ENCODE data around the gene VPS33A.
A peak's percentile ranks its signal among the peaks of the same experiment; 100 is the strongest.

Gene VPS33A

DNA sequence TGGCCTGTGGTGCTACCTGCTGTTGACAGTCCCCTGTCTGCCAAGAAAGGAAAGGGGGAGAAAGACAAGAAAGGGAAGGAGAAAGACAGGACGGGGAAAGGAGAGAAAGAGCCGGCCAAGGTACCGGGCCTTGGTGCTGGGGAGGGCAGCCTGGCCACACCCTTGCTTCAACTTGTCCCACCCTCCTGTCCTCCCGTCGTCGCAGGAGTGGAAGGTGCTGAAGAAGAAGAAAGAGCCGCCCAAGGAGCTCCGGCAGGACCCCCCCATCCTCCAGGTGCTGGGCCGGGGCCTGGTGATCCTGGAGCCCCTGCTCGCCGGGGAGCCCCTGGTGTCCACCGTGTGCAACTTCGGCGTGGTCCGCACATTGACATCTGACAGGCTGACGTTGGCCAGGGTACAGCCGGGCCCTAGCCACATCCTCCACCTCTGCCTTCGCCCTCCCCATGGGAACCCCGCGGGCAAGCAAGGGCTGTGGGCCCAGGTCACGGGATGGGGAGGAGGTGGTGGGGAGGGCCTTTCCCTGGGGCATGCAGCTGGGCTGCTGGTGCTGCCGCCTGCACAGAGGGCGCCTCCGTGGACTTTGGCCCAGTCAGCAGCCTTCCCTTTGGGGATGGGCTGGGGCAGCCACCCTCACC lies 65.6 kb downstream of the VPS33A start:
- TF ChIP-seq, protein P1, sequence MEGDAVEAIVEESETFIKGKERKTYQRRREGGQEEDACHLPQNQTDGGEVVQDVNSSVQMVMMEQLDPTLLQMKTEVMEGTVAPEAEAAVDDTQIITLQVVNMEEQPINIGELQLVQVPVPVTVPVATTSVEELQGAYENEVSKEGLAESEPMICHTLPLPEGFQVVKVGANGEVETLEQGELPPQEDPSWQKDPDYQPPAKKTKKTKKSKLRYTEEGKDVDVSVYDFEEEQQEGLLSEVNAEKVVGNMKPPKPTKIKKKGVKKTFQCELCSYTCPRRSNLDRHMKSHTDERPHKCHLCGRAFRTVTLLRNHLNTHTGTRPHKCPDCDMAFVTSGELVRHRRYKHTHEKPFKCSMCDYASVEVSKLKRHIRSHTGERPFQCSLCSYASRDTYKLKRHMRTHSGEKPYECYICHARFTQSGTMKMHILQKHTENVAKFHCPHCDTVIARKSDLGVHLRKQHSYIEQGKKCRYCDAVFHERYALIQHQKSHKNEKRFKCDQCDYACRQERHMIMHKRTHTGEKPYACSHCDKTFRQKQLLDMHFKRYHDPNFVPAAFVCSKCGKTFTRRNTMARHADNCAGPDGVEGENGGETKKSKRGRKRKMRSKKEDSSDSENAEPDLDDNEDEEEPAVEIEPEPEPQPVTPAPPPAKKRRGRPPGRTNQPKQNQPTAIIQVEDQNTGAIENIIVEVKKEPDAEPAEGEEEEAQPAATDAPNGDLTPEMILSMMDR (IDR thresholded peaks at IDR 0.05; ENCODE audit: insufficient read depth, low read depth, low read length, missing control alignments), result no peak

DNA sequence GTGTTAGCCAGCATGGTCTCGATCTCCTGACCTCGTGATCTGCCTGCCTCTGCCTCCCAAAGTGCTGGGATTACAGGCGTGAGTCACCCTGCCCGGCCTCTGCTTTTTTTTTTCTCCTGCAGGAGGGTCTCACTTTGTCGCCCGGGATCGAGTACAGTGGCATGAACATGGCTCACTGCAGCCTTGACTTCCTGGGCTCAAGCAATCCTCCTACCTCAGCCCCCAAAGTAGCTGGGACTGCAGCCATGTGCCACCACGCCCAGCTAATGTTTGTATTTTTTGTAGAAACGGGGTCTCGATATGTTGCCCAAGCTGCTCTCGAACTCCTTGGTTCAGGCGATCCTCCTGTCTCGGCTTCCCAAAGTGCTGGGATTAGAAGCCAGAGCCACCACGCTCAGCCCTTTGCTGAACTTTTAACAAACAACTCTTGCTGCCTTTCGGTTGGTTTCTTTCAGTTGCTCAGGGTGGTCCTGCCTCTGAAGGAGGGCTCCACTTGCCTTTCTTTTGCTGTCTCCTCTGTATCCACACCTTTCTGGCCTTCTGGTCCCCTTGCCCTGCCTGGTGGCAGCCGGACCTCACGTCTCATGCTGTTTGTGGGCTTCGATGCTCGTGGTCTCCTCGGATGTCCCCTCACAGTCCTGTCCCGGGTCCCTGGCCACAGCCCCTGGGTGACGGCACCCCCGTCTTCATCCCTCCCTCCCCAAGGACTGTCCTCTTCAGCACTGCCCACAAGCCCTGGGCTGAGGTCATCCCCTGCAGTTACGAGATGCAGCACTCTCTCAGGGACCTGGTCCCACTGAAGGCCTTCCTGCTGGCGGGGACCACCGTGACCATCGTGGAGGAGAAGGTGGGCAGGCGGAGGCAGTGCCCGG lies 66.6 kb downstream of the VPS33A start:
- H3K4me3 ChIP-seq (ENCODE audit: low read depth, low read length), result no peak overlapping the region
- TF ChIP-seq, protein P1 (IDR thresholded peaks at IDR 0.05; ENCODE audit: insufficient read depth, low read depth, low read length, missing control alignments), result no peak
- DNase-seq (ENCODE audit: low read depth), result no peak

More for the DNA sequence above, 65.6 kb downstream of the VPS33A start:
- no peak for DNase-seq (ENCODE audit: low read depth)
- H3K4me3 ChIP-seq (ENCODE audit: low read depth, low read length), result no peak overlapping the region

DNA sequence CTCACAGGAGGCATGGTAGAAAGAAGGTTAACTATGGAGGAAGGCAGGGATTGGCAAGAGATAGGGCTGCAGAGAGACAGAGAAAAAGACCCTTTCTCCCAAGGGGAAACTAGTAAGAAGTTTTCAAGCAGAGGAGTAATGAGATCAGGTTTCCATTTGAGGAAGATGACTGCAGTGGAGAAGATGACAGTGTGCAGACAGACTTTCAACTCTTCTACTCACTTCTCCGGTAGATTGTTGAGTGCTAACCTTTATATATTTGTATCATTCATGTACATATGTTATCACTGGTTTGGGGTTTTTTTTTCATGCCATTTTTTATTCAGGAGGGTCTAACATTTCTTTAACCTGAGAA lies 68.7 kb downstream of the VPS33A start:
- no peak for DNase-seq (ENCODE audit: low read depth)
- peak overlapping the region; percentile 29 for H3K4me3 ChIP-seq (ENCODE audit: low read depth, low read length)
- TF ChIP-seq, protein P1 (IDR thresholded peaks at IDR 0.05; ENCODE audit: insufficient read depth, low read depth, low read length, missing control alignments), result no peak

DNA sequence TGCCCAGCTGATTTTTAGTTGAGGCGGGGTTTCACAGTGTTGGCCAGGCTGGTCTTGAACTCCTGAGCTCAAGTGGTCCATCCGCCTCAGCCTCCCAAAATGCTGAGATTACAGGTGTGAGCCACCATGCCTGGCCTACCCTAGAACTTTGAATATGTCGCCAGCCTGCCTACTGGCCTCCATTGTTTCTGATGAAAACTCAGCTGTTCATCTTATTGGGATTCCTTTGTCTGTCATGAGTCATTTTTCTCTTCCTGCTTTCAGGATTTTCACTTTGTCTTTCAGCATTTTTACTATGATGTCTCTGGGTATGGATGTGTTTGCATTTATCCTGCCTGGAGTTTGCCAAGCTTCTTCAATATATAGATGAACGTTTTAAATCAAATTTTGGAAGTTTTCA lies 70.9 kb downstream of the VPS33A start:
- TF ChIP-seq, protein P1 (IDR thresholded peaks at IDR 0.05; ENCODE audit: insufficient read depth, low read depth, low read length, missing control alignments), result no peak
- DNase-seq (ENCODE audit: low read depth), result no peak
- H3K4me3 ChIP-seq (ENCODE audit: low read depth, low read length), result no peak overlapping the region

DNA sequence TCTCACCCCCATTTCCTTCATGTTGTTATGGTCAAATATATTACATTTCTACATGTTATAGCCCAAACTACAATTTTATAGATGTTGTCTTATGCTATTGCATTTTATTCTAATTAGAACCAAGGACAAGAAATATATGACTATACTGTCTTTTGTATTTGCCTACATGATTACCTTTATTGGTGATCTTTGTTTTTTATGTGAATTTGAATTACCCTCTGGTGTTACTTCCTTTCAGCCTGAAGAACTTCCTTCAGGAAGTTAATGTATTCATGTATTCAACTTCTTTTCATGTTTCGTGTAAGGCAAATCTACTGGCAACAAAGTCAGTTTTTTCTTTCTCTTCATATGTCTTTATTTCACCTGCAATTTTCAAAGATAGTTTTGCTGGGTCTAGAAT lies 71.5 kb downstream of the VPS33A start:
- no peak overlapping the region for H3K4me3 ChIP-seq (ENCODE audit: low read depth, low read length)
- TF ChIP-seq, protein P1 (IDR thresholded peaks at IDR 0.05; ENCODE audit: insufficient read depth, low read depth, low read length, missing control alignments), result no peak
- no peak for DNase-seq (ENCODE audit: low read depth)

DNA sequence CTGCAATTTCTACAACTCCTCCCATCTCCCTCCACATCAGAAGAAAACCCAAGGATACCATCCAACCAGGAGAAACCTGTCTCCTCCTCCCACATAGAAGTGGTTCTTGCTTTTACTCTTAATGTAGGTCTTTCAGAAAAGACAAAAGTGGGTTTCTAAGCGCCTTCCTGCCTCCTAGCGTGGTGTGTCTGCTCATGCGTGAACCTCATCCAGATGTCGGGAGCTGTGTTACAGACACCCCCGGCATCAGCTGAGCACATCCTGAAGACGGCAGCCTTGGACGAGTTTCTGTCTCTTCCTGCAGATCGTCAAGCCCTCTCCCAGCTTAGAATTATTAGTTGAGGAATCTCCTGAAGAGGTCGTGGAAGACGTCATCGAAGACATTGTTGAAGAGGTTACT lies 73.9 kb downstream of the VPS33A start:
- no peak for DNase-seq (ENCODE audit: low read depth)
- no peak overlapping the region for H3K4me3 ChIP-seq (ENCODE audit: low read depth, low read length)
- TF ChIP-seq, protein P1 (IDR thresholded peaks at IDR 0.05; ENCODE audit: insufficient read depth, low read depth, low read length, missing control alignments), result no peak

All from GM12865 (cell line).